ENCODE results near the gene ZCCHC3.

DNA sequence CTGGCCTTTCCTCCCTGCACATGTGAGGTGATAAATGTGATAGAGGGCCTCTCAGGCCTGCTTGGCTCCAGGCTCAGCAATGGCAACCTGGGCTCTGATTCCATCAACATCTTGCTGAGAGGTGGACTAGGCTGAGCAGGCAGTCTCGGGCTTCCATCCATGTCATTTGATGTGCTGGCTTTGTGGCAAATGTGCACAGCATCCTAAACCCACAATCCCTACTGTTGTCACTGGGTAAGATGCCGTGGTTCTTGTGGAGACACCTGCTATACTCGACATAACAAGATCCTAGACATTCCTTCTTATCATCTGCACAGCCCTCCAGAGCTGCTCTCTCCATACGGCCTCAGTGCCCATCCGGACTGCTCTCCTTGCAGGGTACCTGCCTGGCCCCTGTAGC is 2.8 kb upstream of the ZCCHC3 start:
- TF ChIP-seq TAF1 (IDR thresholded peaks at IDR 0.05; ENCODE audit: borderline replicate concordance, low read depth, low read length) = no peak
- TF ChIP-seq POLR2A (IDR thresholded peaks at IDR 0.05; ENCODE audit: low read depth, low read length) = no peak
